GM19372 (cell line): Measurements from ENCODE around the gene MCF2L.
"Not testable (repeated sequence)": the region's sequence is repeated elsewhere in the genome, so short reads cannot be mapped to it uniquely, and the experiment has no call there.

ENCODE experiments used
- ATAC-seq: cut with Tn5 transposase; IDR thresholded peaks from one replicate; pipeline ENCODE4 v1.9.1; 2021; ENCODE audit warnings: mild to moderate bottlenecking, low read depth, moderate library complexity; ENCODE audit not compliant: unreplicated experiment

The MCF2L gene

DNA sequence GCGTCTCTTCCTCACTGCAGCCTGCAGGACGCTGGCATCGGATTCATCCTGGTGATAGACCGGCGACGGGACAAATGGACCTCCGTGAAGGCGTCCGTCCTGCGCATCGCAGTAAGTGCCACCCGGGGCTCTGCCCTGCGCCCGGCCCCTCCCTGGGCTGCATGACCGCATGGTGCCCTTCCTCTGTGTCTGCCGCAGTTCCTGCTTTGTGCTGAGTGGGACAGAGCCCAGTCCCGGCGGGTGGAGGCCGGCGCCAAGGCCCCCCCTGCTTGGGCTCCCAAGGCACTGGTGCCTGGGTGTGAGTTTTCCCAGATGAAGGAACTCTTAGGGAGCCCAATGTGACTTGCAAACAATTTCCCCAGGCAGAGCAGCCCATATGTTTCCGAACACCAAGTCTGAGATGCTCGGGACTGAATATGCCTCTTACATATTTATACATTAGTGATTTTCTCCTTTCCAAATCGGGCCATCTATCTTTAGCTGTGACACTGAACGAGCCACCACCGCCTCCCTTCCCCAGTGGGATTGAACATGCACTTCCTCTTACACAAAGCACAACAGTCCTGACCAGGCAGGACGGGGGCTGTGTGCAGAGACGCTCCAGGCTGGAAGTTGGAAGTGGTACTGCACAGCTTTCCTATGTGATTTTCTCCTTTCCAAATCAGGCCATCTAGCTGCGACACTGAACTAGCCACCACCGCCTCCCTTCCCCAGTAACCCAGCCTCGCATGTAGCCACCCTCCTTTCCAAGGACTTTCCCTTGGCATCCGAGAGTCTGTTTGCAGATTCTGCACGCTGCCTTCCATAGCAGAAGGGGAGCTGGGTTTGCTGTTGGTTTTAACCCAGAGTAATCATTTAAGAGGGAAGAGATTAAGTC lies 76.5 kb downstream of the MCF2L start:
- no peak for ATAC-seq

GRCh38 chr13:113046128-113046882 lies 77.3 kb downstream of the MCF2L start:
- no peak for ATAC-seq

DNA sequence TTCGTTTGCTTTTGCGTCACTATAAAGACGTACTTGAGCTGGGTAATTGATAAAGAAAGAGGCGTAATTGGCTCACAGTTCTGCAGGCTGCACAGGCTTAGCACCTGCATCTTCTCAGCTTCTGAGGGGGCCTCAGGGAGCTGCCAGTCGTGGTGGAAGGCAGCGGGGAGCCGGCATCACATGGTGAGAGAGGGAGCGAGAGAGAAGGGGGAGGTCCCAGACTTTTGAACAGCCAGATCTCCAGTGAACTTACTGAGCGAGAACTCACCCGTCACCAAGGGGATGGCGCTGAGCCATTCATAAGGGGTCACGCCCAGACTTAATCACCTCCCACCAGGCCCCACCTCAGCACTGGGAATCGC lies 77.8 kb downstream of the MCF2L start:
- ATAC-seq = no peak

DNA sequence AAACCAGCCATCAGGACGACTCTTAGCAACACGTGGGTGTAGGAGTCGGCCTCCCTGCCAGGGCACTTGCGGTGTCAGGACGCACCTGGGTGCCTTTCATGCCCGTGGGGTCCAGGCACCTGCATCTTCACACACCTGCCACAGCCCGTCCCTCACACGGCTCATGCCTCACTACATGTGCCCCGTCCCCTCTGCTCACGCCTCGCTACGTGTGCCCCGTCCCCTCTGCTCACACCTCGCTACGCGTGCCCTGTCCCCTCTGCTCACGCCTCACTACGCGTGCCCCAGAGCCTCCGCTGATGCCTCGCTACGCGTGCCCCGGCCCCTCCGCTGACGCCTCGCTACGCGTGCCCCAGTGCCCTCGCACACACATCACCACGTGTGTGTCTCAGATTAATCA lies 78.6 kb downstream of the MCF2L start:
- ATAC-seq = no peak

DNA sequence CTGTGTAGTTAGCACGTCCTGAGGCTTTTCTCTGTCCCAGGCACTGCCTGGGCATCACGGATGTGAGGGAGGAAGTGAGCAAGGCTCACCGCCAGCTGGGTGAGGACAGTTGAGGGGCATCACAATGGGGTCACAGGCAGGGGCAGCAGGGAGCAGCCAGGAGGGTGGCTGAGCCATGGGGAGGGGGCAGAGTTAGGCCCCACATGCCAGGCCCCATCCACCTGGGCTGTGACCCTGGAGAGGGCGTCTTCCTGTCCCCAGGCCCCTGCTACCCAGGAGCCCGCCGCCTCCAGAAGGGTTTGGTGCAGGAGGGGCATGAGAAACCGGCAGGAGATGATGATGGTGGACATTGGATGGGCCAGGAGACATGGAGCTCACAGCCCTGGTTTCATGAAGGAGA lies 79.8 kb downstream of the MCF2L start:
- no peak for ATAC-seq

DNA sequence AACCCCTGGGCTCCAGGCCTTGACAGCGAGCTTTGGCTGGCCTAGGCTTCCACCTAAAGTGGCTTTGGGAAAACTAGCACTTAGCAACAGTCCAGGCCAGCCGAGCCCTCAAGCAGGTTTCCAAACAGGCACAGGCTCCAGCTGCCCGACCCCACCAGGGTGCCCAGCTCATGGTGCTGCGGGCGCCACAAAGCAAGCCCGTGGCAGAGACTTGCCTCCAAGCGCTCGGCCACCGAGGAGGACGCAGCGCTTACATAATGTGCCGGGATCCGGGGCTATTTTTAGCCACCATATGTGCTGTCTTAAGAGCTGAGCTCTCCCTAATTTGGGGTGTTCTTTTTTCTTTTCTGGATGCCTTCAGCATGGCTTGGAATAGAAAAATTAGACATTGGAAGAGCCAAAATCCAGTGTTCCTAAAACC lies 80.5 kb downstream of the MCF2L start:
- ATAC-seq = no peak

DNA sequence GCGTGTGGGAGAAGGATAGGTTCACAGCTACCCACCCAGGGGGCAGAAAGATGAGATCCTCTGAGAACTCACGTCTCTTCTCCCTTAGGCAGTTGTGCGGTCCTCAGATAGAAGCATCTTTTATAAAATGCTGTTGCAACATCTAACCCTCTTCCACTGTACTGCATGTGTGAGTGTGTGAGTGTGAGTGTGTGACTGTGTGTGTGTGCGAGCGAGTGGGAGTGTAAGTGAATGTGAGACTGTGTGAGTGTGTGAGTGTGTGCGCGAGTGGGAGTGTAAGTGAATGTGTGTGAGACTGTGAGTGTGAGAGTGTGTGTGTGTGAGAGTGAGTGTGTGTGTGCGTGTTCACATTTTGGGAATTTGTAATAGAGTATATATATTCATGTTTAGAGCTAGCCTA lies 81.0 kb downstream of the MCF2L start:
- no peak for ATAC-seq

GRCh38 chr13:113050734-113051431 lies 81.9 kb downstream of the MCF2L start:
- no peak for ATAC-seq

DNA sequence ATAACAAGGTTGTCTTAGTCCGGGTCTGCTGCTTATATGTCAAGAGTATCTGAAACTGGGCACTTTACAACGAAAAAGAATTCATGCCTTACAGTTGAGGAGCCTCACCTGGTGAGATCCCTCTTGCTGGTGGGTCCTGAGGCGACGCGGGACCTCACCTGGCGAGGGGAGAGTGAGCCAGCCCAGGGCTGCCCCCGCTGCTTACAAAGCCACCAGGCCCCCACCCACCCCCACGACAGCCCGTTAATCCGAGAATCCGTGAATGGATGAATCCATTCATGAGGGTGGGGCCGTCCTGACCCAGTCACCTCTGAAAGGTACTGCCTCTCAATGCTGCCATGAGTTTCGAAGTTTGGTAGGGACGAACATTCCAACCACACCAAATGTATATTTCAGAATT lies 82.6 kb downstream of the MCF2L start:
- no peak for ATAC-seq

DNA sequence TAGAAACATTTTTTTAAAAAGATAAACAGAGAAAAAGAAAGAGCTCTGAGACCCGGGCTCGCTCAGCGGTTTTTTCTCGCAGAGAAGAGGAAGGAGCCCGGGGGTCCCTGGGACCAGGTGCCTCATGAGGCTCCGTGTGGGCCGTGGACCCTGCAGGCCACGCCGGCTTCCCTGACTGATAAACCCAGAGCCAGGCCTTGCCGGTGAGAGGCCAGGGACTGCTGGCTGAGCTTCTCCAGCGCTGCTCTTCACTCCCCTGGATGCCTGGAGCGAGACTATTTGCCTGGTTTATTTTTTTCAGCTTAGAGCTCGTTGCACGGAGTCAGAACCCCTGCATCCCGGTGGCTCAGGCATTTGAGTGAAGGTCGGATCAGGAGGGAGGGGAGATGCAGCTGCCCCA lies 83.2 kb downstream of the MCF2L start:
- ATAC-seq = no peak

DNA sequence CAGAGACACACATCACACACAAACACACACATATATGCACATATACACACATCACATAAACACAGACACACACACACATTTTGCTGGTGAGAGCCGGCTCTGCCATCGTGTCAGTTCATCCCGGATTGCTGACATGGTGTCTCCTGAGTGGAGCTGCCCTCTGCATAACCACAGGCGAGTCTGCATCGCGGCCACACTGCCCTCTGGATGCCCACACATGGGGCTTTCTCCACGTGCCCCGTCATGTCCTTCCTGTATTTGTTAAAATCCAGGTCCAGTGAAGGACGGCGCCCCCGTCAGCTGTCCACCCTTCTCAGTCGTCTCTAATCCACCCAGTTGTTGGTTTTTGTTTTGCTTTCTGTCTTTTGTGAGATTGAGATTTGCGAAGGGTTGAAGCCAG lies 84.0 kb downstream of the MCF2L start:
- no peak for ATAC-seq

DNA sequence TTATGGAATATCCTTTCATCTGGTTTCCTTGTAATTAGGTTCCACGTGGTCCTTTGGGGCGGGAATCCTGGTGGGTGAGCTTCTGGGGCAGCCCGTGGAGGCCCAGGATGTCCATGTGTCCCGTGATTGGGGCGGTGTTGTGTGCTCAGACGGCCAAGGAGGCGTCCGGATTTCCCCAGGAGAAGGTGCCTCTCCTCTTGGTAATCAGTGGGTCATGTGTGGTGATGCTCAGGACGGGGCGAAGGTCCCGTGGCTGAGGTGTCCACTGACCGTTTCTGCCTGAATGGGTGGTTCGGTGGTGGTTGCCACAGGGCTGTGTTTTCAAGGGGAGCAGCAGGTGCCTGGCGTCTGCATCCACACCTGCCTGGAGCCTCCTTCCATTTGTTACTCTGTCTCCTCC lies 84.4 kb downstream of the MCF2L start:
- no peak for ATAC-seq

GRCh38 chr13:113053801-113054604 lies 85.0 kb downstream of the MCF2L start:
- no peak for ATAC-seq

GRCh38 chr13:113057084-113057483 lies 88.1 kb downstream of the MCF2L start:
- no peak for ATAC-seq

DNA sequence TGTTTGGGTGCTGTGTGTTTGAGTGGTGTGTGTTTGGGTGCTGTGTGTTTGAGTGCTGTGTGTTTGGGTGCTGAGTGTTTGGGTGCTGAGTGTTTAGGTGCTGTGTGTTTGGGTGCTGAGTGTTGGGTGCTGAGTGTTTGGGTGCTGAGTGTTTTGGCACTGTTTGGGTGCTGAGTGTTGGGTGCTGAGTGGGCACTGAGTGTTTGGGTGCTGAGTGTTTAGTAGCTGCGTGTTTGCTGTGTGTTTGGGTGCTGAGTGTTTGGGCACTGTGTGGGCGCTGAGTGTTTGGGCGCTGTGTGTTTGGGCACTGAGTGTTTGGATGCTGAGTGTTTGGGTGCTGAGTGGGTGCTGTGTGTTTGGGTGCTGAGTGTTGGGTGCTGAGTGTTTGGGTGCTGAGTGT lies 88.5 kb downstream of the MCF2L start:
- ATAC-seq = not testable (repeated sequence)

DNA sequence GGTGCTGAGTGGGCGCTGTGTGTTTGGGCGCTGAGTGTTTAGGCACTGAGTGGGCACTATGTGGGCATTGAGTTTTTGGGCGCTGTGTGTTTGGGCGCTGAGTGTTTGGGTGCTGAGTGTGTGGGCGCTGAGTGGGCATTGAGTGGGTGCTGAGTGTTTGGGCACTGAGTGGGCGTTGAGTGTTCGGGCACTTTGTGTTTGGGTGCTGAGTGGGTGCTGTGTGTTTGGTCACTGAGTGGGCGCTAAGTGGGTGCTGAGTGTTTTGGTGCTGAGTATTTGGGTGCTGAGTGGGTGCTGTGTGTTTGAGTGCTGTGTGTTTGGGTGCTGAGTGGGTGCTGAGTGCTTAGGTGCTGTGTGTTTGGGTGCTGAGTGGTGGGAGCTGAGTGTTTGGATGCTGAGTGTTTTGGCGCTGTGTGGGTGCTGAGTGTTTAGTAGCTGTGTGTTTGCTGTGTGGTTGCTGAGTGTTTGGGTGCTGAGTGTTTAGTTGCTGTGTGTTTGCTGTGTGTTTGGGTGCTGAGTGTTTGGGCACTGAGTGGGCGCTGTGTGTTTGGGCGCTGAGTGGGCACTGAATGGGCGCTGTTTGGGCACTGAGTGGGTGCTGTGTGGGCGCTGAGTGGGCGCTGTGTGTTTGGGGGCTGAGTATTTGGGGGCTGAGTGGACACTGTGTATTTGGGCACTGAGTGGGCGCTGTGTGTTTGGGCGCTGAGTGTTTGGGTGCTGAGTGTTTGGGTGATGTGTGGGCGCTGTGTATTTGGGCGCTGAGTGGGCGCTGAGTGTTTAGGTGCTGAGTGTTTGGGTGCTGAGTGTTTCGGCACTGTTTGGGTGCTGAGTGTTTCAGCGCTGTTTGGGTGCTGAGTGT lies 89.3 kb downstream of the MCF2L start:
- ATAC-seq = no peak

DNA sequence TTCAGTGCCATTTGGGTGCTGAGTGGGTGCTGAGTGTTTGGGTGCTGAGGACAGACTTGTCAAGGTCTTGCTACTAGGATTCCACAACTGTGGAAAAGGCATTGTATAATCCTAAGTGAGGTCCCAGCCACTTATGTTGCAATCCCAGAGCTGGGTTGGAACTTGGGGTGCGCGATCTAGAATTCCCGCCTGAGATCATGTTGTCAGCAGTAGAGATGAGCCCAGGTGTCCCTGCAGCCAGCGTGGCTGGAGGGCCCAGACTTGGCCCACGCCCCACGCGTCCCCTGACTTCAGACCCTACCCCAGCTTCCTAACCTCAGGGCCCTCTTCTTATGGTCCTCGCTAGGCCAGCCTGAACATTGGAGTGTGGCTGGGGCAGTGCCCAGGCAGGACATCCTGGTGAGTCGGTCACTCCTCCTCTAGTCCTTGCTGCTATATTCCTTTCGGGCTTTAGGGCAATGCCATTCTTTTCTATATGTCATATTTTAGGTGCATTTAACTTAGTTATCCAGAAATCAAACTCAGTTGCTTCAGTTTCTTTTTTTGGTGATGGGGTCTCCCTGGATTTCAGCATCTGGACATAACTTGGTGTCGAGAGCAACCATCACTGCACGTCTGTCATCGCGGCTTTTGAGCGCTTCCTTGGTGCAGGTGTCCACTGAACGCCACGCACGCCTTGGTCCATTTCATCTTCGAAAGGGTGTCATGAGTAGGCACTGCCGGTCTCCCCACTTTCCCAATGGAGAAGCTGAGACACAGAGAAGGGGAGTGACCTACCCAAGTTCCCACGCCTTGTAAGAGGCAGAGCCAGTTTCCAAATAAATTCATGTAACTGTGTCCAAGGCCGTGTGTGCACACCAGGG lies 90.2 kb downstream of the MCF2L start:
- ATAC-seq = no peak

- no peak for ATAC-seq
These were observed 90.9 kb downstream of the MCF2L start for GRCh38 chr13:113059891-113060290.
